ENCODE data around the gene EXOC2.

EXOC2 gene

DNA sequence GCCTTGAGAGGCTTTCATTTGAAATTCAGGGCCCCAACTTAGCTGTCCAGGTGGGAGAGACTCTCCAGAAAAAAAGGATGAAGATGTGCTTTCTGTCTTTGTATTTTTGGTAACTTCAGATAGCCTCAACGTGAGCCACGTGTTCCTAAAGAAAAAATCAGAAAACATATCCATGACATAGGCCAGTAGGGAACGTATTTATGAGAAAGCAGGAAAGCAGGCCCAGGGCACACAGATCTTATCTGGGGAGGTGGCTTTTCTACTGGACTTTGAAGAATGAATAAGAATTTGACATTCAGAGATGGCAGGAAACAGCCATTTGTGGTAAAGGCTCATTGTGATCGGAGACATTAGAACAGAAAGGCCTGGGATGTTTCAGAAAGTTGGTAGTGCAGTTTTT is 21.2 kb upstream of the EXOC2 start:
- DNase-seq (no peak), ATAC-seq (no peak)
- H3K9me3 Mint-ChIP-seq, result no peaks in the 10 kb centered on the region
- peaks cover 33% of the 10 kb centered on the region for H3K4me1 Mint-ChIP-seq
- no peaks in the 10 kb centered on the region for H3K27me3 Mint-ChIP-seq
- H3K27ac Mint-ChIP-seq, result peak overlapping the region in 1 of 2 donors; percentile 13
- H3K4me3 Mint-ChIP-seq, result no peak overlapping the region

- H3K27me3 Mint-ChIP-seq, result no peaks in the 10 kb centered on the region
- no peaks in the 10 kb centered on the region for H3K9me3 Mint-ChIP-seq
- no peak for DNase-seq
- peaks cover 33% of the 10 kb centered on the region for H3K4me1 Mint-ChIP-seq
- no peak overlapping the region for H3K4me3 Mint-ChIP-seq
- no peak overlapping the region for H3K27ac Mint-ChIP-seq
- no peak for ATAC-seq
These were observed 20.4 kb upstream of the EXOC2 start for GRCh38 chr6:713351-713750.

- H3K27me3 Mint-ChIP-seq, result peaks cover 2% of the 10 kb centered on the region
- ATAC-seq, result no peak
- H3K9me3 Mint-ChIP-seq, result no peaks in the 10 kb centered on the region
- no peak overlapping the region for H3K4me3 Mint-ChIP-seq
- H3K4me1 Mint-ChIP-seq, result peaks cover 33% of the 10 kb centered on the region
- H3K27ac Mint-ChIP-seq, result no peak overlapping the region
- no peak for DNase-seq
These were observed 19.9 kb upstream of the EXOC2 start for GRCh38 chr6:712805-713204.

GRCh38 chr6:711925-712324 is 19.0 kb upstream of the EXOC2 start:
- H3K4me1 Mint-ChIP-seq, result peaks cover 33% of the 10 kb centered on the region
- peak overlapping the region; percentile 90 to 99 for H3K4me3 Mint-ChIP-seq
- ATAC-seq (no peak), DNase-seq (no peak)
- H3K27me3 Mint-ChIP-seq, result peaks cover 11% of the 10 kb centered on the region
- H3K9me3 Mint-ChIP-seq, result no peaks in the 10 kb centered on the region
- no peak overlapping the region for H3K27ac Mint-ChIP-seq

- peaks cover 17% of the 10 kb centered on the region for H3K27me3 Mint-ChIP-seq
These were observed 17.9 kb upstream of the EXOC2 start for GRCh38 chr6:710601-711571.

GRCh38 chr6:709471-710056 is 16.6 kb upstream of the EXOC2 start:
- H3K4me1 Mint-ChIP-seq, result peaks cover 33% of the 10 kb centered on the region
- peak overlapping the region in 1 of 2 donors; percentile 85 for H3K27ac Mint-ChIP-seq
- peak overlapping the region; percentile 90 to 99 for H3K4me3 Mint-ChIP-seq
- DNase-seq, result no peak
- no peaks in the 10 kb centered on the region for H3K9me3 Mint-ChIP-seq
- ATAC-seq, result no peak
- peaks cover 17% of the 10 kb centered on the region for H3K27me3 Mint-ChIP-seq

More at GRCh38 chr6:710601-711571, 17.9 kb upstream of the EXOC2 start:
- Mint-ChIP-seq H3K4me1 (peaks cover 33% of the 10 kb centered on the region), H3K9me3 (no peaks in the 10 kb centered on the region), H3K4me3 (peak overlapping the region; percentile 90 to 99), H3K27ac (peak overlapping the region; percentile 95 to 99)
- DNase-seq (peak; percentile 55 to 58), ATAC-seq (peak; percentile 94)

- H3K9me3 Mint-ChIP-seq, result no peaks in the 10 kb centered on the region
- H3K4me3 Mint-ChIP-seq, result no peak overlapping the region
- no peak for ATAC-seq
- H3K27ac Mint-ChIP-seq, result no peak overlapping the region
- no peak for DNase-seq
- peaks cover 21% of the 10 kb centered on the region for H3K27me3 Mint-ChIP-seq
- H3K4me1 Mint-ChIP-seq, result peaks cover 25% of the 10 kb centered on the region
These were observed 15.3 kb upstream of the EXOC2 start for GRCh38 chr6:708237-708598.

DNA sequence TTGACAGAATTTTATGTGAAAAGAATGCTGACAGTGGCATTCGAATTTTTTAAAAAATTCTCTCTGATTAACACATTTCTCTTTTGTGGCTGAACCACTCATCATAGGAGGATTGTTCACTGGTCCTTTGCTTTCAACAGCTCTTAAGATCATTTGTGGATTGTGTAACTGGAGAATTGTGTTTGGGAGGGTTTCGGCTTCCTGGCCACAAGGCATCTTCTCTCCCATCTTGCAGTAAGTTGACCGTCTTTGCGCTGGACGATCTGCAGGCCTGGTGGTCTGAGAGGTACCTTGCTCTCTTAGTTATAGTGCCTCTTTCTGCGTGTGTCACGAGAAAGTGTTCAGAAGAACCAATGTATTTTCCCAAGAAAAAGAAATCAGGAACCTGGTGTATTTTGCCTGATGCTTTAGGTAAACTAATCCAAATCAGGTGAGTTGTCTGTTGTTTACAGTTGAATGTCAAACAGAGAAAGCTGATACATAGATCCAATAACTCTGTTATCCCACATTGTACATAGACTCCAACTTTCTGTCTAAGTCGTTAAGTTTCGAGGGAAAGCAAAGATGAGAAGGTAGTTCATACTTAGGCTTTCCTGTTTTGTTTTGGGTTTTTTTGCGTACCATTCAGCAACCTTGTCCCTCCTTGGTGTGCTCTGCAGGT is 14.8 kb upstream of the EXOC2 start:
- DNase-seq, result no peak
- Mint-ChIP-seq H3K9me3 (no peaks in the 10 kb centered on the region), H3K4me1 (peaks cover 25% of the 10 kb centered on the region)

GRCh38 chr6:706819-707381 is 14.0 kb upstream of the EXOC2 start:
- Mint-ChIP-seq H3K9me3 (no peaks in the 10 kb centered on the region), H3K27ac (no peak overlapping the region), H3K4me1 (peaks cover 24% of the 10 kb centered on the region), H3K27me3 (peaks cover 28% of the 10 kb centered on the region), H3K4me3 (no peak overlapping the region)
- ATAC-seq, result no peak
- DNase-seq, result no peak

More for the DNA sequence above, 14.8 kb upstream of the EXOC2 start:
- ATAC-seq, result no peak
- peaks cover 24% of the 10 kb centered on the region for H3K27me3 Mint-ChIP-seq
- H3K4me3 Mint-ChIP-seq, result no peak overlapping the region
- no peak overlapping the region for H3K27ac Mint-ChIP-seq

GRCh38 chr6:706146-706545 is 13.2 kb upstream of the EXOC2 start:
- ATAC-seq (no peak), DNase-seq (no peak)
- Mint-ChIP-seq H3K27ac (no peak overlapping the region), H3K27me3 (peaks cover 36% of the 10 kb centered on the region), H3K4me1 (peaks cover 16% of the 10 kb centered on the region), H3K4me3 (no peak overlapping the region), H3K9me3 (no peaks in the 10 kb centered on the region)

DNA sequence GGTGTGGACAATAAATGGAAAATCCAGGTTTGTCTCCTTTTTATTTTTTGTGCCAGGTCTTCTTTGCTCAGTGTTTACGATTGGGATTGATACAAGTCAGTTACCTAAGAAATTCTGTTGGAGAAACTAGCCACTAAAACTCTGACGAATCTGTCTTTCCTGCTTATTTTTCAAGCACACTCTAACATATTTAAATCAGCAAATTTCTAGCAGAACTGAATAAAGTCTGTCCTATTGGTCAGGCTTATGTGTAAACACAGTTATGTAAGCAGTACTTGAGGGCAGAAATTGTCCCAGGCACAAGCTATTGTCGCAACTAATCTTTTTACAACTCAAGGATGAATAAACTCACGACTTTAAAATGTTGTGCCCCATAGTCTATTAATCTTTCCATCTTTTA is 12.1 kb upstream of the EXOC2 start:
- Mint-ChIP-seq H3K4me1 (peaks cover 6% of the 10 kb centered on the region), H3K9me3 (no peaks in the 10 kb centered on the region), H3K27ac (no peak overlapping the region), H3K27me3 (peaks cover 40% of the 10 kb centered on the region), H3K4me3 (no peak overlapping the region)
- ATAC-seq (no peak), DNase-seq (no peak)

DNA sequence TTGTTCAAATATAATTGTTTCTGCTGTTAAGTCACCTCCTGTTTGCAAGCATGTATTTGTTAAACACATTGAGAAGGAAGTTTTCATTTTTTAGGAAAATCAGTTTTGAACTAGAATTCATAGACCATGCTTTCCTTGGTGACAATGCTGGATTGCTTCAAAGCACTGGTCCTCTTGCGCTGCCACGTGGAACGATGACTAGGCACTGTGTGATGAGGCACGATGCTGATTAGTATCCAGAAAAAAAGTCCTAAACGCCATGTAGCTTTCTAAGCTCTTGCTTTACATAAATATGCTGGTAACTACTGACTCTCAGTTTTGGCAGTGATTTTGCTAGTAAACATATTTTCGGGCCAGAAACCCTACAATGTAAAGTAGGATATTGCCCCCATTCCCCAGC is 11.1 kb upstream of the EXOC2 start:
- no peak for DNase-seq
- Mint-ChIP-seq H3K9me3 (no peaks in the 10 kb centered on the region), H3K4me3 (no peak overlapping the region), H3K27ac (no peak overlapping the region), H3K4me1 (no peaks in the 10 kb centered on the region), H3K27me3 (peaks cover 40% of the 10 kb centered on the region)
- no peak for ATAC-seq

DNA sequence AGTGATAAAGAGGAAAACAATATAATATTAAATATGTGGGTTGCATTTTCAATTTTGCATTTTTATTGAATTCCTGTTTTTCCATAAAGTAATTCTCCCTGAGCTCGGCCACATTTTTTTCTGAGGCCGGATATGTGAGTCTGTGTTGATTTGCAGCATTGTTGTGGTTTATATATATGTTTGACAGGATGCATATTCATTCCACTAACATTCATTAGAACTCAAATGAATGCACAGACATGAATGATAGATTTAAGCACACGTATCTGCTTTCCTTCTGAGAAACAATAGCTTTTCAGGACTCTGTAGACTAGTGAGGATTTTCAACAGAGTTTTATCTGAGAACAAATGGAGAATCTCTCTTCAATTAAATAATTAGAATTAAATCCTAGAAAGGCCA is 10.6 kb upstream of the EXOC2 start:
- Mint-ChIP-seq H3K4me1 (no peaks in the 10 kb centered on the region), H3K4me3 (no peak overlapping the region), H3K27ac (no peak overlapping the region), H3K27me3 (peaks cover 40% of the 10 kb centered on the region), H3K9me3 (no peaks in the 10 kb centered on the region)
- no peak for ATAC-seq
- DNase-seq, result no peak

DNA sequence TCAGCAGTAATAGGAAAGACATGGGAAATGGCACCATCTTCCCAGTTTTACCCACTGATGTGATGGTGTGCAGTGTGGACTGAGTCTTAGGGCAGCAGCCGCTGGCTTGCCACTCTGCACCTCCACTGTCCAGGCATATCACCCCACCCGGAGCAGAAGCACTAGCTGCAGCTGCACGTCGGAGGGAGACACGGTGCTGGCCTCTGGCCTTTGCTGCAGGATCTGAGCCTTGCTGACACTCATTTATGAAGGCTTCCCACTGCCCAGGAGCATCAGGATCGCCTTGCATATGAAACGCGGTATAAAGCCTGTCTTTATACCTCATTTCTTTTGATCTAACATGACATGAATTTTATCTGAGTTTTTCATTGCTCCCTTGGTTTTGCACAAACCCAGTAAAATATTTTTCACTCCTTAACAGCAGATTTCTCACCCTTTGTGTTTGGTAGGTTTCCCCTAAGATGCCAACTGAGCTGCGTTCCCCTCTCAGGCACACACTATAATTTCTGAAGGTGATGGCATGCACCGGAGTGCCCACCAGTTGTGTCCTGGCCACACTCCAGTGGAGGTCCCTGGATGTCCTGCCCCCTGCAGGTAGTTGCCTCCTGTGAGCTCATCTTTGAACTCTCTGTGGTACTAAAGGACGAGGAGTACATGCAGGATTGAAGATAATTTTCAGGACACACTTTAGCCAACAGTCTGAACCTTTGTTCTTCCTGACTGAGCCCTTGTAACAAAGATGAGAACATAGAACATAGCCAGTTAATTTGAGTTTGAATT is 9.0 kb upstream of the EXOC2 start:
- H3K27ac Mint-ChIP-seq, result no peak overlapping the region
- DNase-seq (no peak), ATAC-seq (no peak)
- no peaks in the 10 kb centered on the region for H3K9me3 Mint-ChIP-seq
- H3K27me3 Mint-ChIP-seq, result peaks cover 29% of the 10 kb centered on the region
- no peak overlapping the region for H3K4me3 Mint-ChIP-seq
- H3K4me1 Mint-ChIP-seq, result no peaks in the 10 kb centered on the region

GRCh38 chr6:701215-701614 is 8.3 kb upstream of the EXOC2 start:
- Mint-ChIP-seq H3K27ac (no peak overlapping the region), H3K4me1 (no peaks in the 10 kb centered on the region)

More at GRCh38 chr6:701215-701614, 8.3 kb upstream of the EXOC2 start:
- Mint-ChIP-seq H3K9me3 (no peaks in the 10 kb centered on the region), H3K4me3 (no peak overlapping the region), H3K27me3 (peaks cover 24% of the 10 kb centered on the region)
- ATAC-seq (no peak), DNase-seq (no peak)

All from stimulated activated naive CD8-positive, alpha-beta T cell treated with anti-CD3 and anti-CD28 coated beads, Interleukin-15, amount 100 ng/mL, for 72 hours (primary cell).